ENCODE data around the gene NCAPG2. TPM values are rescaled to one million over a fixed set of nuclear protein-coding genes. Genes with fewer than 3 reads are reported as not detected.

The NCAPG2 gene
- total and polyA plus RNA-seq, 4 experiments from 2014 or later: 7.2 to 17.9 (median 13.9) TPM

DNA sequence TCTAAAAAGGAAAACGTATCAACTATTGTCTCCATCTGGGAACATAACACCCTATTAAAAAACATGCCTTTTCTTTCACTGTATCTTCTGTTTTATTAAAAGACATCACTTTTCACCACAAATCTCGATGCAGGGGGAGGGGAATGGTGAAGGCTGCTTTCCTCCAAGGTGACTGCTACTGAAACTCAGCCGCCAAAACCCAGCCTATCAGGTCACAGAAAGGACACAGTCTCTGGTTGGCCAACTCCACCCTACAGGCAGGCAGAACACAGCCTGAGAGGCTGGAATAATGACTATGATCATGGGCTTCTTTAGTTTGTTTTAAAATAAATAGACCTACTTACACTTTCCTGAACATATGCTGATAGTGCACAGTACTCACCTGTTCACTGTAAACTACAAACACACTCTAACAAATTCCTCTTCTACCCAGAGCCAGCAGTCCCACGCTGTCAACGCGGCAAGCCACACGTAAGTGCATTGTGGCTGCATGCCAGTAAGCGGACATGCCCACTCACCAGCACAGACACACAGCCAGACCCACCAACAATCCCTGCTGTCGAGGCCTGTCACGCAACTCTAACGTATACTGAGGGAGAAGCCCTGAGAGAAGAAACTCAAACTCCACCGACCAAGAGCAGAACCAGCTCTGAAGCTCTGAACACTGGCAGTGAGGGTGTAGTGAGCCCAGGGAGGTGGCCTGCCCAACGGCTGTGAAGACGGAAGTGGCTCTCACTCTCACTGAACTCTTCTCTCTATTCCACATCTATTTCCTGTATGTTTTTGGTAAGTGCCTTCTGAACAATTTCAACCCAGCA lies 41.8 kb downstream of the NCAPG2 start:
- peak overlapping the region; percentile 61 to 89 (median 84) for H3K27ac Mint-ChIP-seq
- intact Hi-C loops (cut with micrococcal nuclease): loop anchor here (2.0 kb wide), 1 partner anchor 42 kb away; the partner anchor contains the start of gene NCAPG2
- H3K9me3 ChIP-seq (ENCODE audit: control insufficient read depth in 1 of 2, low read length in 2 of 2): no peaks in the 10 kb centered on the region
- no peaks in the 10 kb centered on the region for H3K36me3 ChIP-seq (ENCODE audit: insufficient read depth, low read length)
- H3K4me1 Mint-ChIP-seq: peaks cover 5 to 22% (median 13%) of the 10 kb centered on the region in 4 donors
- no peaks in the 10 kb centered on the region for H3K27me3 Mint-ChIP-seq
- H3K4me1 ChIP-seq (ENCODE audit: insufficient read depth, low read length): peaks cover 8% of the 10 kb centered on the region
- ChIA-PET CTCF (ENCODE audit: partially characterized antibody) (no interaction called here), POLR2A (ENCODE audit: partially characterized antibody) (no interaction called here)
- H3K27me3 ChIP-seq (ENCODE audit: insufficient read depth, low read length): no peaks in the 10 kb centered on the region
- H3K4me3 ChIP-seq (ENCODE audit: low read length in 2 of 2): no peak overlapping the region
- peak overlapping the region; percentile 32 to 80 (median 74) for H3K4me3 Mint-ChIP-seq
- H3K9me3 Mint-ChIP-seq: peaks cover 0 to 2% (median 0%) of the 10 kb centered on the region in 8 donors
- peak overlapping the region; percentile 13 for H3K27ac ChIP-seq (ENCODE audit: low read depth, low read length)
- peaks cover 10 to 16% of the 10 kb centered on the region in 2 donors for H3K36me3 Mint-ChIP-seq
- peak in 4 of 5 donors; percentile 15 to 32 (median 22) for DNase-seq

DNA sequence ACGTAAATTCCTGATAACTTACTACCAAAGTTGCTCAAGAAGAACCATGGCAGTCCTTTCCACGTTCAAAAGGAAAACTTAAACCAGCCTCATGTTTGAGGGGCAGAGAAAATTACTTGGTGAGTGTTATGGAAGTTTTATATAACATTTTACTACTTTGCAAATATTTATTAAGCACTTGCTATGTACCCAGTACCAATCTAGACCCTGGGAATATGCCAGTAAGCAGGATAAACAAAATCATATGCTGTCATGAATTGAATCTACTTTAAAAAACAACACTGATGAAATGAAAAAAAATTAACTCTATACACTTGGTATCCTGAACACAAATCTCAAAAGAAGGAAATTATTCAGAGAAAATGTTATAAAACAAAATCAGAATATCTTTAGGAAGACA lies 46.1 kb downstream of the NCAPG2 start:
- H3K9me3 Mint-ChIP-seq: peaks cover 0 to 2% (median 0%) of the 10 kb centered on the region in 8 donors
- ChIA-PET CTCF (ENCODE audit: partially characterized antibody) (no interaction called here), POLR2A (ENCODE audit: partially characterized antibody) (no interaction called here)
- H3K27ac ChIP-seq (ENCODE audit: low read depth, low read length): no peak overlapping the region
- H3K36me3 Mint-ChIP-seq: peaks cover 21 to 29% of the 10 kb centered on the region in 2 donors
- peak overlapping the region in 1 of 7 donors; percentile 83 for H3K27ac Mint-ChIP-seq
- H3K4me1 ChIP-seq (ENCODE audit: insufficient read depth, low read length): peaks cover 2% of the 10 kb centered on the region
- no peak for DNase-seq
- no peaks in the 10 kb centered on the region for H3K9me3 ChIP-seq (ENCODE audit: control insufficient read depth in 1 of 2, low read length in 2 of 2)
- H3K4me3 ChIP-seq (ENCODE audit: low read length in 2 of 2): no peak overlapping the region
- intact Hi-C loops (cut with micrococcal nuclease): no loop called here
- H3K27me3 Mint-ChIP-seq: no peaks in the 10 kb centered on the region
- no peak overlapping the region for H3K4me3 Mint-ChIP-seq
- peaks cover 5% of the 10 kb centered on the region for H3K36me3 ChIP-seq (ENCODE audit: insufficient read depth, low read length)
- H3K4me1 Mint-ChIP-seq: peaks cover 12 to 28% (median 18%) of the 10 kb centered on the region in 4 donors
- no peaks in the 10 kb centered on the region for H3K27me3 ChIP-seq (ENCODE audit: insufficient read depth, low read length)

DNA sequence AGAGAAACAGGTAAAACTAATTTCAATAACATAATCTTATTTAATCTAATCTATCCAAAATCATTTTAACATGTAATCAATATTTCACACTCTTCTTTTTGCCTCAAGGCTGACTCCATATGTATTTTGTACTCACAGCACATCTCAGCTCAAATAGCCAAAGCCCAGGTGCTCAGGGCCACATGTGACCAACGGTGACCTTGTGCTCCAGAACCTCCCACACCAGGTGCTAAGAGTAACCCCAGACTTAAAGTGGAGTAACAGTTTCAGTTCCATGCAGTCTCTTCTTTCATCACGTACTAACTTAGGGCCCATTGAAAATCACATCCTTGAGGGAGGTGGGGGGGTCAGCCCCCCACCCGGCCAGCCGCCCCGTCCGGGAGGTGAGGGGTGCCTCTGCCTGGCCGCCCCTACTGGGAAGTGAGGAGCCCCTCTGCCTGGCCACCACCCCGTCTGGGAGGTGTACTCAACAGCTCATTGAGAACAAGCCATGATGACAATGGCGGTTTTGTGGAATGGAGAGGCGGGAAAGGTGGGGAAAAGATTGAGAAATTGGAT lies 47.3 kb downstream of the NCAPG2 start:
- Mint-ChIP-seq H3K9me3 (peaks cover 0 to 2% (median 0%) of the 10 kb centered on the region in 8 donors), H3K27ac (no peak overlapping the region), H3K4me1 (peaks cover 7 to 16% (median 9%) of the 10 kb centered on the region in 4 donors), H3K27me3 (no peaks in the 10 kb centered on the region), H3K4me3 (no peak overlapping the region), H3K36me3 (peaks cover 14 to 20% of the 10 kb centered on the region in 2 donors)
- no peaks in the 10 kb centered on the region for H3K9me3 ChIP-seq (ENCODE audit: control insufficient read depth in 1 of 2, low read length in 2 of 2)
- CTCF ChIA-PET (ENCODE audit: partially characterized antibody): interaction anchor here (0.8 kb wide), 1 partner anchor 10 kb away, joined by 3 read pairs; no protein-coding TSS in a partner anchor
- no peak overlapping the region for H3K27ac ChIP-seq (ENCODE audit: low read depth, low read length)
- DNase-seq: no peak
- intact Hi-C loops (cut with micrococcal nuclease): no loop called here
- H3K4me3 ChIP-seq (ENCODE audit: low read length in 2 of 2): no peak overlapping the region
- H3K36me3 ChIP-seq (ENCODE audit: insufficient read depth, low read length): peaks cover 5% of the 10 kb centered on the region
- H3K4me1 ChIP-seq (ENCODE audit: insufficient read depth, low read length): no peaks in the 10 kb centered on the region
- POLR2A ChIA-PET (ENCODE audit: partially characterized antibody): no interaction called here
- H3K27me3 ChIP-seq (ENCODE audit: insufficient read depth, low read length): no peaks in the 10 kb centered on the region

DNA sequence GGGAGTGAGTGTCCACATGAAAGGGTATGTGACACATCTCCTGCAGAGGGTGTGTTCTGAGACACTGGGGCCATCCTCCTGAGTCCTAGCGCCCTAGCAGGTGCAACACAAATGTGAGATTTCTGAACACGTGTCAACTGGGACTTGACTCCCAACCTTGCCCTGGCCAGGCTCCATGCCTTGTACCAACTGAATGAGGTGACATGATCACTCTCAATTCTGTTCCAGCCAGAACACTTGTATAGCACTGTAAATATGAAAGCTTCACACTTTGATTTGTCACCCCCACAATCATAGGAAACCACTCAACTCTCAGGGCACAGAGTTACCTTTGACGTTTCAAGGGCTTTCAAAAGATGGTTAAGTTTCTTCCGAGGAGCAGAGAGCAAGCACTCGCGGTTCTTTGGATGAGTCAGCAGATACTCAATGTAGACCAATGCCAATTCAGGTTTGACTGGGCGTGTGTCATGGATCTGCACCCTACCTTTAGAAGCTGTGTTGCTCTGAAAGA lies 48.6 kb downstream of the NCAPG2 start:
- Histone ChIP-seq H3K4me3 (ENCODE audit: low read length in 2 of 2) (no peak overlapping the region), H3K4me1 (ENCODE audit: insufficient read depth, low read length) (no peaks in the 10 kb centered on the region), H3K36me3 (ENCODE audit: insufficient read depth, low read length) (peaks cover 5% of the 10 kb centered on the region), H3K27me3 (ENCODE audit: insufficient read depth, low read length) (no peaks in the 10 kb centered on the region), H3K9me3 (ENCODE audit: control insufficient read depth in 1 of 2, low read length in 2 of 2) (no peaks in the 10 kb centered on the region), H3K27ac (ENCODE audit: low read depth, low read length) (no peak overlapping the region)
- ChIA-PET CTCF (ENCODE audit: partially characterized antibody) (no interaction called here), POLR2A (ENCODE audit: partially characterized antibody) (no interaction called here)
- H3K4me3 Mint-ChIP-seq: peak overlapping the region in 3 of 8 donors; percentile 23 to 52 (median 30)
- intact Hi-C loops (cut with micrococcal nuclease): no loop called here
- peaks cover 22 to 26% of the 10 kb centered on the region in 2 donors for H3K36me3 Mint-ChIP-seq
- no peaks in the 10 kb centered on the region for H3K27me3 Mint-ChIP-seq
- peaks cover 7 to 11% (median 9%) of the 10 kb centered on the region in 4 donors for H3K4me1 Mint-ChIP-seq
- peak overlapping the region in 2 of 7 donors; percentile 70 to 78 for H3K27ac Mint-ChIP-seq
- H3K9me3 Mint-ChIP-seq: peaks cover 0 to 2% (median 0%) of the 10 kb centered on the region in 8 donors
- DNase-seq: peak in 2 of 5 donors; percentile 18 to 22

DNA sequence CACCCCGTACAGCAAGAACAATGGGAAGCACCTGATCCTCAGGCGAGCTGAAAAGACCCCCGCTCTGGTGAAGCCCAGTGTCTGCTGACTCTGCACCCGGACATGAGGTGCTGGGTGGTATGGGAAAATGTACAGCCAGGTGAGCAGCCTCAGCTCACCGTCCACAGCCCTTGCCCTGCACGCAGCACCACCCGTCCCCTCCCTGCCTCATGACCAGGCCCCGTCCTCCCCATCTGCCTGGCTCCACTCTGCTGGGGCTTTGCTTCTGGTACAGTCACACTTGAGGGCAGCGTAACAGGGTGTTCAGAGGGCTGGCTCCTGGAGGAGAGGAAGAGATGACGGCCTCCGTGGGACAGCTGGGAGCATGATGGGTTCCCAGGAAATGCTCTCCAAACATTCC lies 49.1 kb downstream of the NCAPG2 start:
- Histone ChIP-seq H3K4me3 (ENCODE audit: low read length in 2 of 2) (no peak overlapping the region), H3K27ac (ENCODE audit: low read depth, low read length) (no peak overlapping the region), H3K27me3 (ENCODE audit: insufficient read depth, low read length) (no peaks in the 10 kb centered on the region), H3K4me1 (ENCODE audit: insufficient read depth, low read length) (no peaks in the 10 kb centered on the region), H3K36me3 (ENCODE audit: insufficient read depth, low read length) (peaks cover 5% of the 10 kb centered on the region), H3K9me3 (ENCODE audit: control insufficient read depth in 1 of 2, low read length in 2 of 2) (no peaks in the 10 kb centered on the region)
- Mint-ChIP-seq H3K27ac (peak overlapping the region in 1 of 7 donors; percentile 70), H3K27me3 (no peaks in the 10 kb centered on the region), H3K36me3 (peaks cover 23 to 29% of the 10 kb centered on the region in 2 donors), H3K9me3 (no peaks in the 10 kb centered on the region), H3K4me3 (no peak overlapping the region), H3K4me1 (peaks cover 7 to 11% (median 9%) of the 10 kb centered on the region in 4 donors)
- POLR2A ChIA-PET (ENCODE audit: partially characterized antibody): no interaction called here
- intact Hi-C loops (cut with micrococcal nuclease): no loop called here
- CTCF ChIA-PET (ENCODE audit: partially characterized antibody): no interaction called here
- no peak for DNase-seq

DNA sequence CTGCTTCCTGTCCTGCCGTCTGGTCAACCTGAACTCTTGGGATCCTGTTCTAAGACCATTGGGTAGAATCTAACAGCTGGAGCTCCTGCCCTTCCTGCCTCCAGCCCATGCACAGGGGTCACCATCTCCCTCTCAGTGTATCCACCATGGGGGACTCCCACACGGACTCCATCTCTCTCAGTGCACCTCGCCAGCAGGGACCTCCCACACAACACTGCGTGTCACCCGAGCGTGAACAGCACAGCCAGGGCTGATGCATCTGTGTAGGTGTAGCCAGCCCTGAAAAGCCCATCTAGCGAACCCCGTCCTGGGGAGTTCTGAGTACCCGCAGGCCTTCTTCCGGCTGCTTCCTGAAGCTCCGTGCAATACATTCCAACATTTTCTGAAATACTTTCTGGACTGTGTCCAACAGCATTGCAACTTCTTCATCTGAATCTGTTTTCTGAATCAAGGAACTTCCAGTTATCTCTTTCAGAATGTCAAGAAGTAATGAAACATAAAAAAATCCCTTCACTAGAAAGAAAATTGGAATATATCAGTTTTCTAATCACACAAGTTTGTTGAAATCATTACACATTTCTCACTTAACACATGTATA lies 52.5 kb downstream of the NCAPG2 start:
- no peaks in the 10 kb centered on the region for H3K27me3 Mint-ChIP-seq
- H3K9me3 Mint-ChIP-seq: no peaks in the 10 kb centered on the region
- POLR2A ChIA-PET (ENCODE audit: partially characterized antibody): no interaction called here
- Histone ChIP-seq H3K4me3 (ENCODE audit: low read length in 2 of 2) (no peak overlapping the region), H3K4me1 (ENCODE audit: insufficient read depth, low read length) (no peaks in the 10 kb centered on the region), H3K9me3 (ENCODE audit: control insufficient read depth in 1 of 2, low read length in 2 of 2) (no peaks in the 10 kb centered on the region), H3K27me3 (ENCODE audit: insufficient read depth, low read length) (no peaks in the 10 kb centered on the region), H3K36me3 (ENCODE audit: insufficient read depth, low read length) (peaks cover 5% of the 10 kb centered on the region), H3K27ac (ENCODE audit: low read depth, low read length) (no peak overlapping the region)
- peaks cover 7 to 11% (median 8%) of the 10 kb centered on the region in 4 donors for H3K4me1 Mint-ChIP-seq
- H3K36me3 Mint-ChIP-seq: peaks cover 21 to 29% of the 10 kb centered on the region in 2 donors
- H3K27ac Mint-ChIP-seq: no peak overlapping the region
- no peak for DNase-seq
- intact Hi-C loops (cut with micrococcal nuclease): no loop called here
- H3K4me3 Mint-ChIP-seq: no peak overlapping the region
- CTCF ChIA-PET (ENCODE audit: partially characterized antibody): no interaction called here

DNA sequence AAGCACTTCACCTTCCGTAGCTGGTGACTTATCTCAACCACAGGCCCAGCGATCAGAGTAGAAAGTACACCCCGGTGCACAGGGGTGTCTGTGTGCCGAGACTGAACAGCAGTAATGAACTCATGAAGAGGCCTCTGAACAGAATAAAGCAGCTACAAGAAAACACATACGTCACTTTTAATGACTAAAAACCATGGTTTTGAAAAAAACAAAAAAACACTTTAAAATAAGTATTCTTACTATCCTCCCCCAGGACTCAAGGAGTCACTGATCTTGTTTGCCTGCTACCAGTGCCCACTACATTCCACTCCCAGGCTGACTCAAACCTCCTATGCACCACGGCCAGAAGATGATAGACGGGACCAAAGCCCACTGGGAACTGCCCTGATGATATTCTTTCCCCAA lies 53.8 kb downstream of the NCAPG2 start:
- ChIA-PET CTCF (ENCODE audit: partially characterized antibody) (no interaction called here), POLR2A (ENCODE audit: partially characterized antibody) (no interaction called here)
- Mint-ChIP-seq H3K27ac (peak overlapping the region in 4 of 7 donors; percentile 6 to 69 (median 50)), H3K4me3 (peak overlapping the region in 1 of 8 donors; percentile 21), H3K4me1 (peaks cover under 1 to 3% (median 1%) of the 10 kb centered on the region in 4 donors), H3K27me3 (no peaks in the 10 kb centered on the region), H3K9me3 (no peaks in the 10 kb centered on the region), H3K36me3 (peaks cover 17 to 22% of the 10 kb centered on the region in 2 donors)
- no peaks in the 10 kb centered on the region for H3K9me3 ChIP-seq (ENCODE audit: control insufficient read depth in 1 of 2, low read length in 2 of 2)
- no peak for DNase-seq
- no peak overlapping the region for H3K27ac ChIP-seq (ENCODE audit: low read depth, low read length)
- H3K36me3 ChIP-seq (ENCODE audit: insufficient read depth, low read length): peaks cover 5% of the 10 kb centered on the region
- H3K4me3 ChIP-seq (ENCODE audit: low read length in 2 of 2): no peak overlapping the region
- H3K27me3 ChIP-seq (ENCODE audit: insufficient read depth, low read length): no peaks in the 10 kb centered on the region
- intact Hi-C loops (cut with micrococcal nuclease): no loop called here
- no peaks in the 10 kb centered on the region for H3K4me1 ChIP-seq (ENCODE audit: insufficient read depth, low read length)

All from CD4-positive, alpha-beta memory T cell (primary cell).